ENCODE results near the gene PDE4B. TPM values are rescaled to one million over a fixed set of nuclear protein-coding genes. Genes with fewer than 3 reads are reported as not detected.
"Not testable (repeated sequence)": the region's sequence is repeated elsewhere in the genome, so short reads cannot be mapped to it uniquely, and the experiment has no call there.

Gene PDE4B
- total and polyA plus RNA-seq, 11 donors, result 1.4 to 71.9 (median 16.2) TPM

GRCh38 chr1:66134004-66134403 is 341.3 kb downstream of the PDE4B start:
- DNase-seq (no peak), ATAC-seq (no peak)
- Histone ChIP-seq H3K27me3 (no peaks in the 10 kb centered on the region), H3K9me3 (no peaks in the 10 kb centered on the region), H3K4me3 (no peak overlapping the region), H3K27ac (no peak overlapping the region), H3K4me1 (no peaks in the 10 kb centered on the region), H3K36me3 (no peaks in the 10 kb centered on the region)
- intact Hi-C loops (cut with DNase I), result no loop called here
- TF ChIP-seq POLR2A (IDR thresholded peaks at IDR 0.05), result no peak
- TF ChIP-seq CTCF (IDR thresholded peaks at IDR 0.05), result no peak
- 77 to 97% (median 89%) methylated on average over 1 of the region's 1 CpG for WGBS, 4 donors

- TF ChIP-seq CTCF (IDR thresholded peaks at IDR 0.05), result no peak
- TF ChIP-seq POLR2A (IDR thresholded peaks at IDR 0.05), result no peak
- ATAC-seq, result no peak
- intact Hi-C loops (cut with DNase I), result no loop called here
- DNase-seq, result no peak
- H3K27ac ChIP-seq, result no peak overlapping the region
- H3K9me3 ChIP-seq, result no peaks in the 10 kb centered on the region
- H3K27me3 ChIP-seq, result no peaks in the 10 kb centered on the region
- no peak overlapping the region for H3K4me3 ChIP-seq
- H3K4me1 ChIP-seq, result no peaks in the 10 kb centered on the region
- 80 to 87% (median 81%) methylated on average over 2 of the region's 2 CpGs for WGBS, 4 donors
- no peaks in the 10 kb centered on the region for H3K36me3 ChIP-seq
Measured at GRCh38 chr1:66135161-66135560, 342.5 kb downstream of the PDE4B start.

- H3K27me3 ChIP-seq; DNase-seq; intact Hi-C loops (cut with DNase I); H3K4me3 ChIP-seq; H3K9me3 ChIP-seq; H3K36me3 ChIP-seq; ATAC-seq; H3K27ac ChIP-seq; H3K4me1 ChIP-seq: not testable (repeated sequence)
- WGBS, 4 donors, result 68 to 85% (median 76%) methylated on average over 3 to 4 of the region's 4 CpGs
Measured at GRCh38 chr1:66136423-66136822, 343.7 kb downstream of the PDE4B start.

GRCh38 chr1:66137235-66137634 is 344.5 kb downstream of the PDE4B start:
- DNase-seq, result no peak
- no peak for TF ChIP-seq POLR2A (IDR thresholded peaks at IDR 0.05)
- TF ChIP-seq CTCF (IDR thresholded peaks at IDR 0.05), result no peak
- intact Hi-C loops (cut with DNase I), result no loop called here
- Histone ChIP-seq H3K36me3 (no peaks in the 10 kb centered on the region), H3K27me3 (no peaks in the 10 kb centered on the region), H3K4me3 (no peak overlapping the region), H3K4me1 (no peaks in the 10 kb centered on the region), H3K27ac (no peak overlapping the region), H3K9me3 (no peaks in the 10 kb centered on the region)
- no peak for ATAC-seq
- 45 to 55% (median 49%) methylated on average over 2 of the region's 2 CpGs for WGBS, 4 donors

- H3K36me3 ChIP-seq, result no peaks in the 10 kb centered on the region
- no peak overlapping the region for H3K4me3 ChIP-seq
- H3K27me3 ChIP-seq, result no peaks in the 10 kb centered on the region
- no peak for ATAC-seq
- TF ChIP-seq POLR2A (IDR thresholded peaks at IDR 0.05), result no peak
- TF ChIP-seq CTCF (IDR thresholded peaks at IDR 0.05), result no peak
- intact Hi-C loops (cut with DNase I), result no loop called here
- no peak for DNase-seq
- H3K27ac ChIP-seq, result no peak overlapping the region
- no peaks in the 10 kb centered on the region for H3K4me1 ChIP-seq
- no peaks in the 10 kb centered on the region for H3K9me3 ChIP-seq
Measured at GRCh38 chr1:66138613-66139012, 345.9 kb downstream of the PDE4B start.

Data from heart left ventricle (tissue), 16 donors.